ENCODE data around the gene DNAL1.

DNA sequence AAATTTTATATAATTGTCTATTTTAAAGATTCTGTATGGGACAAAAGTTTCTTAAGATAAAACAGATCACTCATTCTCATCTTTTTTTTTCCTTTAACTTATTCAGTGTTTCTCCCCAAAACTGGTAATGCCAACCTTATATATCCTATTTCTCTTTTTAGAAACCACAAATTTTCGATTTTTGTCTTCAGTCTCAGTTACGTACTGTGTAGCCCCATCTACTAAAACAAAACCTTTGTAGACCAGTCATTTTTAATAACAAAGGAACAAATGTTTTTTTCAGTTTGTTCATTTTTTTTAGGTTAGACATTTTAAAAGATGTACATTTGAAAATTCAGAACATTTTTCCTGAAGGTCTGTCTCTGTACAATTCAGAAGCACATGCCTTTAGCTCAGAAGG is 51.2 kb downstream of the DNAL1 start:
- TF ChIP-seq, protein P1, sequence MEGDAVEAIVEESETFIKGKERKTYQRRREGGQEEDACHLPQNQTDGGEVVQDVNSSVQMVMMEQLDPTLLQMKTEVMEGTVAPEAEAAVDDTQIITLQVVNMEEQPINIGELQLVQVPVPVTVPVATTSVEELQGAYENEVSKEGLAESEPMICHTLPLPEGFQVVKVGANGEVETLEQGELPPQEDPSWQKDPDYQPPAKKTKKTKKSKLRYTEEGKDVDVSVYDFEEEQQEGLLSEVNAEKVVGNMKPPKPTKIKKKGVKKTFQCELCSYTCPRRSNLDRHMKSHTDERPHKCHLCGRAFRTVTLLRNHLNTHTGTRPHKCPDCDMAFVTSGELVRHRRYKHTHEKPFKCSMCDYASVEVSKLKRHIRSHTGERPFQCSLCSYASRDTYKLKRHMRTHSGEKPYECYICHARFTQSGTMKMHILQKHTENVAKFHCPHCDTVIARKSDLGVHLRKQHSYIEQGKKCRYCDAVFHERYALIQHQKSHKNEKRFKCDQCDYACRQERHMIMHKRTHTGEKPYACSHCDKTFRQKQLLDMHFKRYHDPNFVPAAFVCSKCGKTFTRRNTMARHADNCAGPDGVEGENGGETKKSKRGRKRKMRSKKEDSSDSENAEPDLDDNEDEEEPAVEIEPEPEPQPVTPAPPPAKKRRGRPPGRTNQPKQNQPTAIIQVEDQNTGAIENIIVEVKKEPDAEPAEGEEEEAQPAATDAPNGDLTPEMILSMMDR (IDR thresholded peaks at IDR 0.05; ENCODE audit: borderline replicate concordance, extremely low read depth, low read length, poor library complexity, severe bottlenecking): no peak
- TF ChIP-seq EZH2 (IDR thresholded peaks at IDR 0.05; ENCODE audit: borderline replicate concordance, low read depth, low read length, severe bottlenecking): no peak
